AG09309 (cell line): ENCODE data around the gene POU2F2.
A peak's percentile ranks its signal among the peaks of the same experiment; 100 is the strongest.

ENCODE experiments used
- DNase-seq: peaks from one replicate; pipeline ENCODE4 v3.0.0-alpha.2; 2010; ENCODE audit warnings: low read depth
- H3K4me3 ChIP-seq: 2 replicates; pipeline ENCODE4 v1.5.1; 2011; ENCODE audit warnings: mild to moderate bottlenecking, low read depth, low read length, moderate library complexity; ENCODE audit not compliant: control insufficient read depth
- CTCF ChIP-seq: IDR thresholded peaks from 2 replicates; pipeline ENCODE4 v1.5.1; 2011; ENCODE audit warnings: mild to moderate bottlenecking, low read depth, low read length, inconsistent platforms; ENCODE audit not compliant: insufficient read depth, control insufficient read depth; ENCODE audit errors: missing control alignments

Gene POU2F2

GRCh38 chr19:42132030-42132628 is at the start of gene POU2F2:
Gene POU2F2 (minus strand): TSS chr19:42132446. CDS start chr19:42132411, 35 bp downstream.
- no peak for TF ChIP-seq CTCF
- DNase-seq = no peak
- H3K4me3 ChIP-seq = peak within 1 kb of the TSS; percentile 39

- TF ChIP-seq CTCF = peak; percentile 51
- H3K4me3 ChIP-seq = no peak overlapping the region
- DNase-seq = no peak
These were observed 46.8 kb upstream of the POU2F2 start for GRCh38 chr19:42178791-42179674.

GRCh38 chr19:42177686-42178019 is 45.4 kb upstream of the POU2F2 start:
- H3K4me3 ChIP-seq = no peak overlapping the region
- TF ChIP-seq CTCF = no peak
- DNase-seq = no peak

- no peak for DNase-seq
- peak; percentile 33 for TF ChIP-seq CTCF
- peak overlapping the region; percentile 60 for H3K4me3 ChIP-seq
These were observed 44.9 kb upstream of the POU2F2 start for GRCh38 chr19:42176990-42177685.

- no peak for DNase-seq
- H3K4me3 ChIP-seq = peak overlapping the region; percentile 60
- no peak for TF ChIP-seq CTCF
These were observed 44.4 kb upstream of the POU2F2 start for GRCh38 chr19:42176649-42176989.

- DNase-seq = no peak
- H3K4me3 ChIP-seq = peak overlapping the region; percentile 60
- no peak for TF ChIP-seq CTCF
These were observed 43.9 kb upstream of the POU2F2 start for GRCh38 chr19:42175952-42176648.
